Pulmonary artery endothelial cell (primary cell): ENCODE results near the gene NME4. TPM values are rescaled to one million over a fixed set of nuclear protein-coding genes. Genes with fewer than 3 reads are reported as not detected.

Experiments used
- DNase-seq: peaks from one replicate; pipeline ENCODE4 v3.0.0-alpha.2; 2011; ENCODE audit warnings: low read depth, low spot score
- total RNA-seq: library from RNA; depleted of rRNA; stranded (reverse); fragments of >200 nt; gene quantifications from 2 replicates; pipeline ENCODE4 v1.2.3, GENCODE V29; 2014

Gene NME4
- total RNA-seq, 1 donor from 2014 or later = 87.8 TPM

DNA sequence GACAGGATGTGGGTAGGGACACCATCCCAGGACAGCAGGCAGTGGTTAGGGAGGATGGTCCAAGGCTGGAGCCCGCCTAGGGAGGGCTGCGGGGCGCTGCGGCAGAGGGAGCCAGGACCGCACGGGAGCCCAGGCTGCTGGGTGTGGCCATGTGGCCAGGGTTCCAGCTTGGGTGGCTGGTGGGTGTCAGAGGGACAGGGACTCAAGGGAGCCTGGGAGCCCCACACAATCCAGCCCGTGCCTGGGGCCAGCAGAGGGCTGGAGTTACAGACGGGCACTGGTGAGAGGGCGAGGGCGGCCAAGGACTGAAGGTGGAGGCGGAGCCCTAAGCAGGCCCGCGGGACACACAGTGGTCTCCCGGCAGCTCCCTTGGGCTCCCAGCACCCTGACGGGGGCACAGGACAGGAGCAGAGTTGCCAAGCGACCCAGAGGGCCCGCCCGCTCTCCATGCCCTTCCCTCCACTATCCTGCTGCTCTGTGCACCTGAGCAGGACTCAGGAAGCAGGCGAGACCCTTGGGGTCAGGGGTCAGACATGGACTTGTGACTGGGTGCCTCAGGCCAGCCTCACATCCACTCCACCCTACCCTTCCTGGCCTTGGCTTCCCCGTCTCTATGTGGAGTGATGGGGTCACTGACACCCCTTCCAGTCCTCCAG, 33.8 kb upstream of the NME4 start:
- DNase-seq = no peak

DNA sequence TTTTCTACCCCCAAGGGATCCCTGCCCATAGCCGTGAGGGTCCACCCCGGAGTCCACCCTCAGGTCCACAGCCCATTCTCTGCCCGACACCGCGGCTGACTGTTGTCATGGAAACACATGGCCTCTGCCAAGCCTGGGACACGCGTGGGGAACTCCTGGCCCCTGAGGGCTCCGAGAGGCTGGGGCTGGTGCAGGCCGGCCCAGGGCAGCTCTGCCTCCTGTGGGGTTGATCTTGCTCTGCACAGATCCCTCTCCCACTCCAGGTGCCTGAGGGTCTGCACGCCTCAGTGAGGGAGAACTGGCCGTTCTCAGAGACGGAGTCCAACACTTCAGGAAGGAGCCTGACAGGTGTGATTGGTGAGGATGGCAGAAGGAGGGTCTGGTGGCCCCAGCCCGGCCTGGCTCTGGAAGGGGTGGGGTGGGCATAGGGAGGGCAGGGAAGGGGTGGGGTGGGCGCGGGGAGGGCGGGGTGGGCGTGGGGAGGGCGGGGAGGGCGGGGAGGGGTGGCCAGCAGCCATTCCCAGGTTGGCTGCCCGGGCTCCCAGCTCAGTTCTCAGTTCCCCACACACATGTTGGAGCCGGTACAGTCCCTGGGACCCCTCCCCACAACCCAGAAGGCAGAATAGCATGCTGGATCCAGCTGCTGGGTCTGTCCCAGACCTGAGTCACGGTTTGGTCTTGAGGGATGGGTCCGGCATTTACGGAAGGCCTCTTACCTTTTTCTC, 33.1 kb upstream of the NME4 start:
- DNase-seq = no peak

DNA sequence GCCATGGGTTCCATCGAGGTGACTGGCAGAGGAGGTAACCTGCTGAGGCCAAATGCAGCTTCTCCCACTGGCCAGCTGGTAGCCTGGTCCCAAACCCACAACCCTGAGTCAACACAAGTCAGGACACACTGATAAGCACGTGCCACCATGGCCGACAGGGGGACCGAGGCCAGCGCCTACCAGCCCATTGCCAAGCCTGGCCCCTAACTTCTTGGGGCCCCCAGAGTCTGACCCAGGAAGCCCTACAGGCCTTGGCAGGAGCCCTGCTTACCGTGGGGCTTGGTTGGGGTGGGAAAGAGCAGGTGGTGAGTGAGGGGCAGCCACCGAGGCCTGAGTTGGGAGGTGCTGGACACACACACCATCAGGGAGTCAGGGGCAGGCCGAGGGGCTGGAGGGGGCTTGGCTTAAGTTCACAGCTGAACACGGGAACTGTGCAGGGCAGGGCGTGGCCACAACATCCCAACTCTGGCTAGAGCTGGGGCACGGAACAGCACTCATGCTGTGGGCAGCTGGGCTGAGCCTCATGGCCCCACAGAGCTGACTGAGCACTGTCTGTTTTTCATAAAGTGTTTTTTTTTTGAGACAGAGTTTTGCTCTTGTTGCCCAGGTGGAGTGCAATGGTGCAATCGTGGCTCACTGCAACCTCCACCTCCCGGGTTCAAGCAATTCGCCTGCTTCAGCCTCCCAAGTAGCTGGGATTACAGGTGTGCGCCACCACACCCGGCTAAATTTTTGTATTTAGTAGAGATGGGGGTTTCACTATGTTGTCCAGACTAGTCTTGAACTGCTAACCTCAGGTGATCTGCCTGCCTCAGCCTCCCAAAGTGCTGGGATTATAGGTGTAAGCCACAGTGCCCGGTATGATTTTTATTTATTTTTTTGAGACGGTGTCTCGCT, 32.2 kb upstream of the NME4 start:
- DNase-seq = no peak

DNA sequence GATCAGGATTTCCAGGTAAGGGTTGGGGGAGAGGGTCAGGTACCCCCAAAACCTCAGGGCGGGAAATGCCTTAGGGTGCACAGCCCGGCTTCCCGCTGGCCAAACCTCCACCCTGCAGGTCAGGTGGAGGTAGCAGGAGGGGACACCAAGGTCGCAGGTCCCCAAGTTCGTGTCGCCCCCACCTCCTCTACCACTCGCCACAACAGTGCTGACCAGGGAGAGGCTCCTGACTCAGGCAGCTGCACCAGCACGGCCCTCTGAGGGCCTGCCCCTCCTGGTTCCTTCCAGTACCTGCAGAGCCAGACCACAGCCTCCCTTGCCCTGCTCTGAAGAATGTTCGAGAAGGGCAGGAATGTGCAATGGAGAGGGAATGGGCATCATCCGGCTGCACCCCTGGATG, 30.5 kb upstream of the NME4 start:
- no peak for DNase-seq

DNA sequence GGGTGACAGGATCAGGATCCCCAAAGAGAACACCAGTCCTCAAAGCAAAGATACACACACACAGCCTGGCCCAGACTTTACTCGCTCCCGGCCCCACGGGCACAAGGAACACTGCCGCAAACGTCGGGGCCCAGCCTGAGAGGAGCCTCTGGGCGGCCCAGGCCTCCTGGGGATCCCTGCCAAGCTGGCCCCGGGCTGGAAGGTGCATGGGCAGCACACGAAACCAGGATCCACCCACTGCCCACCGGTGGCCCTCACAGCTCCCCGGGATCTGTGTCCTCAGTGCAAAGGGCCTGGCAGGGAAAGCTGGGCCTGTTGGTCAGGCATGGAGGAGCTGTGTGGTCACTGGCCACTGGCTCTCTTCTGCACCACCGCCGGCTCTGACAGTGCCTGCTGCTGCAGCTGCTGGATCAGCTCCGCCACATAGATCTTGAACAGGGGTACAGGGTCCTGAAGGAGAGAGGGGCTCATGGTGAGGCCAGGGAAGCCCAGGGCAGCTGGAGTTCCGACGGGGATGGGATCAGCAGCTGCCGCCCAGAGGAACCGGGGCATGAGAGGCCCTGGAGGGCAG, 29.6 kb upstream of the NME4 start:
- DNase-seq = no peak

DNA sequence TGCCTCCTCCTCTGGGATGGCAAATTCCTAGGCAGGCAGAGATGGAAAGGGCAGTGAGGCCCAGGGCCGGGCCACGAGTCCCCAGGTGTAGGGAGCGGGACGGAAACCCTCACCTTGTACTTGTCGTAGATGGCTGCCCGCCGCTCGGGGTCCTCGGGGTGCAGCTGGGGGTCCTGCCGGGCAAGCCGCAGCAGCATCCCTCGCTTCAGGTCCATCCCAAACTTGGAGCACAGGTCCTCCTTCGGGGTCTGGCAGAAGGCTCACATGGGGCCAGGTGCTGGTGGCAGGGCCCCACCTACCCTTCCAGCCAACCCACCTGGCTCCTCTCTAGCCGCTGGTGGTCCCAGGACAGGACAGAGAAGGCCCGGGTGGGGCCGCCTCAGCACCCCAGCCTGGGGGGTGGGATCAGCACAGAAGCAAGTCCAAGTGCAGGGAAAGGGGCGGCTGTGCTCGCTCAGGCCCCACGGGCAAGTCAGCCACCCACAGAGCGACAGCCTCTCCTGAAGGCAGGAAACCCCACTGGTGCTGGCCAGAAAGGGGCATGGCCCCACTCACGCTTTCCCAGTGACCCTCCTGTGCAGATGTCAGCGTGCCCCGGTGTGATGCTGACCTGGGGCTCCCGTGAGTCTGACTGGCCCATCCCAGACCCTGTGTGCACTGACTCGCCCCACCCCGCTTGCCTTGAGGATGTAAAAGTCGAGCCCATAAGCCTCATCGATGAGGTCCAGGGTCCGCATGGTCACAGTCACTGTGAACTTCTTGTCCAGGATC, 28.4 kb upstream of the NME4 start:
- DNase-seq = no peak

DNA sequence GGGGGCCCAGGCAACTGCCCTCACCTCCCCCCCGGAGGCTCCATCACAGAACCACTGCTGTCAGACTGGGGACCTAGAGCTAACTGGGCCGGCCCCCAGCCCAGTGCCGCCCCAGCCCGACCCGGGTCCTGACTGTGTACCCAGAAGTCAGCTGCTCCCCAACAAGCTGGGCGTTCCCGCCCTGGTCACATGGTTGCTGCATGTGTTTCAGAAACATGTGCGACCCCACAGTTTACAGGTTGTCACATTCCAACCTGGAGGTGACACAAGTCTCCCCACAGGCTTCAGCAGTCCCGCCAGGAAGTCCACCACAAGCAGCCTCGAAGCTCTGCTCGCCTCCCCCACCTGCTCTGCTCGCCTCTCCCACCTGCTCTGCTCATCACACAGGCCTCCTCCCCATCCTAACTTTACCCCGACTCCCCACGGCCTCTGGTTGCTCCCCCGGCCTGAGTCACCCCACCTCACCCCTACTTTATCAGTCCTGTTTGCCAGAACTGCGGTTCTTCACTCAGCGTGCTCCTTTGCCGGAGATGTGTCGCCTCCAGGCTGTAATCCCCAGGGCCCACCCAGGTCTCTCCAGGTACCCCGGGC, 27.6 kb upstream of the NME4 start:
- no peak for DNase-seq

DNA sequence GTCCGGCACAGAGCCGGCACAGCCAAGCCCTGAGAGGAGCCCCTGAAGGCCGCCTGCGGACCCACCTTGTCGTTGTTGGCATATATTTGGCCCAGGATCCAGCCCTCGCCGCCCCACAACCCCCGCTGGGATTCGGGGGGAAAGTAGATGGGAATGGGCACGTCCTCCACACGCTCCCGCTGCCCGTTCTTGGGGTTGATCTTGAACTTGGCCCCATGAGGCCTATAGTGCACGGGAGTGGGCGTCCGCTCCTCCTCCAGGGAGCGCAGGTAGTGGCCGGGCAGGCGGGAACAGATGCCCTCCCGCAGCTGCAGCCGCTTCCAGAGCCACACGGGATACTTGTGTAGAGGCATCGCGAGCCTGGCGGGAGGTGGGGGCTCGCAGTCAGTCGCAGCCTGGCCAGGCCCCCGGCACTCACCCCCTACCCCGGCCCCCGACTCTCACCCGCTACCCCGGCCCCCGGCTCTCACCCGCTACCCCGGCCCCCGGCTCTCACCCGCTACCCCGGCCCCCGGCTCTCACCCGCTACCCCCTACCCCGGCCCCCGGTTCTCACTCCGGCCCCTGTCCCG, 27.0 kb upstream of the NME4 start:
- no peak for DNase-seq

DNA sequence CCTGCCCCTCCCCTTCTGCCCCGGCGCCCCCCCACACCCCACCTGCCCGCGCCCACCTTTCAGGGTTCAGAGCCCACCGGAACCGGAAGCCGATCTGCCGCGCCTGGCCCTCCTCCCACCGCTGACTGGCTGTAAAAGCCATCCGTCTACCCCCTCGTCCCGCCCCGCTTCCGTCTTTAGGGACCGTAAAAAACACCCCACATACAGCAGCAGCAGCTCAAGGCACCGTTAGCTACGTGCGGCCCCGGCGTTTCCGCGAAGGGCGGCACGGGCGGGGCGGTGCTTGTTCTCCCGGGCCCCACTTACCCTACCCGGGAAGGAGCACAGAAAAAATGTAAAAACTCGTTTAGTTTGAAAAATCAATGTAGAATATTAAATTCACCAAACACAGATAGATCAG, 26.6 kb upstream of the NME4 start, which contains the start of gene MRPL28:
MRPL28 (minus strand) TSS at position 96 of the 400 bp plus-strand sequence. CDS start 320 bp downstream, outside the sequence.
- peak; percentile 86 for DNase-seq

DNA sequence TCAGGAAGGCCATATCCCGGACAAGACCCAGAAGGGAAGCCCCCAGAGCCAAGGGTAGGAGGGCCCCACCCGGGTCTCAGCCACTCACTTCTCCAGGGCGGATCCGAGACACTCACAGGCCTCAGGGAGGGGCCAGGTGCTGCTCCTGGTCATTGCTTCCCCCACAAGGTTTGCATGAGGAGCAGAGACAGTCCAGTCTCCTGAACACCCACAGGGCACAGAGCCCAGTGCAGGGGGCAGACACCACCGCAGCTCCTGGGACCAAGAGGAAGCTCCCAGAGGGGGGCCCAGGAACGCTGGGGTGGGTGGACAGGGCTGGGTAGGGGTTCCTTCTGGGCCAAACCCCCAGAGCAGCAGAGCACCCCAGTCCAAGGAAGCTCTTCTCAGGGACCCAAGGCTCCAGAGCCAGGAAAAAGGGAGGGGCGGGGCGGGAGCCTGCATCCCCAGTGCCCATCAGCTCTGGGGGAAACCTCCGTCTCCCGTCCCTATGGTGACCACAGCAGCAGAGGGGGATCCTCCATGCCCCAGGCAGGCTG, 26.0 kb upstream of the NME4 start:
- DNase-seq = no peak

DNA sequence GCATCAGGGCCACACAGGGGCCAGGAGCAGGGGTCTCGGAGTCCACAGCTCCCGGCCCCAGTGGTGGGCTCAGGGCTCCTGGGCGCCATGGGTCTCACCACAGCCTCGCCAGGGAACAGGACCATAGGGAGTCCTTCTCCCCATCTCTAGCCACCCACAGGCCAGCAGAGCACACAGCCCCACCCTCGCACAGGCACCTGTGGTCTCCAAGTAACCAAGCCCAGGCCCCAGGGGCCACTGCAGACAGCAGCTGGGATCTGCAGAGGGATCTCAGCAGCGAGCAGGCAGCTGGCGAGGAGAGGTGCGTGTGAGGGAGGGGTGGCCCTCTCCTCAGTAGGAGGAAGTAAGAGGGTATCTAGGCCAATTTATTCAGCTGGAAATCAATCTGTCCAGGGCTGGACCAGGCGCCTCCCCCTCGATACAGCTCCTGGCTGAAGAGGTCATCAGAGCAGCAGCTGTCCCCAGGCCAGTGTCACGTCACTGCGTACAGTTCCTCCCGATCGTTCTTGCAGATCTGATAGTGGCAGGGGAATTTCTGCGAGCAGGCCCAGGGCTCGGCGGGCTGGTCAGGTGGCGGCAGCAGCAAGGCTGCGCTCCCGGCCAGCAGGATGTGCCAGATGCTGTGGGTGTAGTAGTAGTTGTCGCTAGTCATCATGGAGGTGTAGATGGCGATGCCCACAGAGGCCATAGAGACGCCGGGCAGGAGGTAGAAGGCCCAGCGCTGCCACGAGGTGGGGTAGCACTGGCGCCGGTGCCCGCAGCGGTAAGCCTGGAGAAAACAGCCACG, 25.3 kb upstream of the NME4 start:
- DNase-seq = no peak

DNA sequence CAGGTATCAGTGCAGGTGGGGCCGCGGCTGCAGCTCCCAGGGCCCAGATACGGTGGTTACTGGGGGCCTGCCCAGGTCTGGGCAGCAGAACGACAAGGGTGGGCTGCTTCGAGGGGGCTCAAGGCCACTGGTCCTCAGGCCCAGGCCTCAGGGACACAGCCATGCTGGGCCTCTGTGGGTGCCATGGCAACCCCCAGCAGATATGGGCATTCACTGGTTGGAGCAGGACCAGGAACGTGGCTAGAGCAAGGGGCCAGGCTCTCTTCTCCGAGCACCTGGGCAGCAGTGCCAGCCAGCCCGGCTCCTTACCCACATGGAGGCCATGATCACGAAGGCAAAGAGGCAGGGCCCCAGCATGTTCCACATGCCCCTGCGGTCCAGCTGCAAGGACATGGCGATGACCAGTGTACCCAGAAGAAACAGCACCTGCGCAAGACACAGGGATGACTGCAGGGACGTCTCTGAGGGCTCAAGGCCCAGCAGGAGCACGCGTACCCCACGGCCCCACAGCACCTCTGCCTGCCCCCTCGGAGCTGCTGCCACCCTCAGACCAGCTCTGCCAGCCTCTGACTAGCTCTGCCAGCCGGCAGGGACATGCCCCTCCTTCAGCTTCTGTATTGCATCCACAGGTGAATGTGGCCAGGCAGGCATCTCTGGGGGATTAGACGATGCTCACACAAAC, 24.6 kb upstream of the NME4 start:
- DNase-seq = no peak

DNA sequence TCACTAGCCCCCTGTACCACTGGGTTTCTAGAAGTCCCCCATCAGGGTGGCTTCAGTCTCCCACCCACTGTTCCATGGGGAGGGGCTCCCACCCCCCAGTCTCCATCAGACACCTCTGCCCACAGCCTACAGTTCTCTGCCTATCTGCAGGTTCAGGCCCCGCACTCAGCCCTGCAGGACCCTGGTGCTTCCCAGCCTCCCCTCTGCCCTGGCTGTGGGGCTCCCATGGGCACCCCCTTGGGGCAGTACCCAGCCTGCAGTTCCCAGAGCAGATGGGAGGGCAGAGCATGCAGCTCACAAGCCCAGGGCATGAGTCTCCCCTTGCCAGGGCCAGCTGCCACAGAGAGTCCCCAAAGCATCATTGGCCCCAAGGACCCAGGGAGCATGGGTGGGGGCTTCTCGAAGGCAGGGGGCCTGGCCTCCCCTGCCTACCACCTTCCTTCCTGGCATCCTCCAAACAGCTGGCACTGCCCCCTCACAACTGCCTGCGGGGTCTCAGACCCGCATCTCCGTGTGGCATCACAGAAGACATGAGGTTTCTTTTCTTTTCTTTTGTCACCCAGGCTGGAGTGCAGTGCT, 23.9 kb upstream of the NME4 start:
- no peak for DNase-seq

DNA sequence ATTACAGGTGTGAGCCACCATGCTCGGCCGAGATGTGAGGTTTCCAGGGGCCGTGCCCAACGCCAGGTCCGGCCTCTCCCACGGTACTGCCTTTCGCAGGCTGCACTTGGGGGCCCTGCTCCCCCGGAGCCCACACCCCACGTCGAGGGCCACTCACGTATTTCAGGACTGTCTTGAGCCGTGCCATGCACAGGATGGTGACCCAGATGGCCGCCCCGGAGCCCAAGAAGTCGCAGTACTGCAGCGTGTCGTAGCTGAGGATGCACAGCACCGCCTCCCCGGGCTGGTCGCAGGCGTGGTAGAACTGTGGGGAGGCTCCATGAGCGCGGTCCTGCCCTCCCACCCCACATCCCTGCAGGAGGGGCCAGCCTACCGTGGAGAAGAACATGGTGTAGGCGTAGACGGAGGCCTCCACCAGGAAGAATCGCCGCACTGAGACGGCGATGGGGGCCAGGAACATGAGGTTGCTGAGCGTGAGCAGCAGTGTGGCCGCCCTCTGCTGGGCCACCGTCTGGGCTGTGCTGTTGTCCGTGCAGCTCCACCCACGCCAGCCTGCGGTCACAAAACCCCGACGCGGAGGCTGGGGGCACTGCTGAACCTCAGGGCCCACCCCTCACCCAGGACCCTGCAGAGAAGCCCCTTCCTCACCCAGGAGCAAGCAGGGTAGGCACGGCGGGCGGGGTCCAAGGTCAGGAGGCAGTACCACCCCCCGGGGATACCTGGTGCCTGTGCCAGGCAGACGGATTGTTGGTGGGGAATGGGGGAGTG, 23.0 kb upstream of the NME4 start:
- no peak for DNase-seq

DNA sequence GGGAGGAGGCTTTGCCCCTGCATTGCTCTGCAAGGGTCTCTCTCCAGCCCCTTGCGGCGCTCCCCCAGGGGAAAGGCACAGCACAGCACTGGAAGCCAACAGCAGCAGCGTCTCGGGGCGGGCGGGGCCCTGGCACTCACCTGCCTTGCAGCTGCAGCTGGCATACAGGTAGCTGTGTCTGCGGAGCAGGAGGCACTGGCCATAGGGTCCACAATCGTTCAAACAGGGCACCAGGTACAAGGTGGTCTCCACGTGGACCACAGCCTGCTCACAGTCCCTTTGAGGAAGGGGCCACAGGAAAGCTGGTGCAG, 22.4 kb upstream of the NME4 start:
- DNase-seq = no peak

DNA sequence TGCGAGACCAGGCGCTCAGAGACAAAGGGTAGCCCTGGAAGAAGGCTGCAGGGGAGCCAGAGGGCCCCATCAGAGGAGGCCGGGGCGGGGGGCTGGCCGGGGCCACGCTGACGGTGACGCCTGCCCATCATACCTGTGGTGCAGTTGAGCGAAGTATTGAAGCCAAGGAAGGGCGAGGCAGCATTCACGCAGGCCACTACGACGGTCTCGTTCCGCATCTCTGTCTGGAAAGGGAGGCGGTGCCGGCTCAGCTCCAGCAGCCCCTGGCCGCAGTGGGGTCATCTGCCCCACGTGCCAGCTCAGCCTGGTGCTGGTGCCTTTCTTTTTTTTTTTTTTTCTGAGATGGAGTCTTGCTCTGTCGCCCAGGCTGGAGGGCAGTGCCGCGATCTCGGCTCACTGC, 21.8 kb upstream of the NME4 start:
- DNase-seq = no peak

DNA sequence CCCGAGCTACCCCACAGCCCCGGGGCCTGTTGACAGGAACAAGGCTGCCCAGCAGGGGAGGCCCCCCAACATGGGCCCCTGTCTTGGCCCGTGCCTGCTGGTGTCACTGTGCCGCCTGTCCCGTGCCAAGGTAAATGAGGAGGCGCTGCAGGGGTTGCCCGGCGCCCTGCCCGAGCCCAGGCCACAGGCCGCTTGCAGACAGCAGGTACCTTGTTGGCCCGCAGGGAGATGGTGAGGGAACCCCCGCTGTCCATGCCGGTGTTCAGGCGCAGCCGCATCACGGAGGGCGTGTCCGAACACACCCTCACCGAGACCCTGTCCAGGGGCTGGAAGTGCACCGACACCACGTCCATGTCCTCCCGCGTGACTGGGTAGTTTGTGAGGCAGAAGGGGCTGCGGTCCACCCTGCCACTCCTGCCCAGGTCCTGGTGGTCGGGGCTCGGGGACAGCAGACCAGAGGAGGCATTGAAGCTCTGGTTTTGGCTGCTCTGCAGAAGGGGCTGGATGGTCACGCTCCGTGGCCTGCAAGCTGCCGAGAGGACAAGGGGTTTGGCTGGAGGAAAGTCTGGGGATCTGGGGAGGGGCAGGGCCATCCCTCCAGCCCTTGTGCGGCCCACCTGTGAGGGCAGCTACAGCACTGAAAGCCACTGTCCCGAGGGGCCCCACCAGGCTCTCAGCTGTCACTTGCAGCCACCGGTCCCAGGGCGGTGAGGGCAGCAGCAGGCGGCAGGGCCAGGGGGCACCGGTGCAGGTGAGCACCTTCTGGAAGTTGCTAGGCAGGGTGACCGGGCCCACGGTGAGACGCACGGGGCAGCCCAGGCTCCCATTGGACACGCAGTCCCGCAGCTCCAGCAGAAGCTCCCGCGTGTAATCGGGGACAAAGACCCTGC, 20.8 kb upstream of the NME4 start:
- no peak for DNase-seq
